ENCODE data around the gene LMX1B.

Gene LMX1B

GRCh38 chr9:126619361-126620135 is 5.8 kb downstream of the LMX1B start:
- no peak for DNase-seq

DNA sequence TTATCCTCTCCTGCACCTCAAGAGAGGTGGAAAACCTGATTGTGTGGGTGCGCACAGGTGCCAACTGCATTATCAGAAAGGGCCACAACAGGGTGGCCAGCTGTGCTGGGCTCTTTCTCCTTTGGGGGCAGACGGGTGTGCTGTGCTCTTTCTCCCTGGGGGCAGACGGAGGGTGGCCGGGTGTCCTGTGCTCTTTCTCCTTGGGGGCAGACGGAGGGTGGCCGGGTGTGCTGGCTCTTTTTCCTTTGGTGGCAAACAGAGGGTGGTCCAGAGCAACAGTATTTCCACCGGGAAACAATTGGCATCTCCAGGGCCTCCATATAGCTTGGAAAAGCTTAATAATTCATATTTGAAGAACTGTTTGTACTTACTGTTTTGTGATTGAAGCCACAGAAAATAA is 6.8 kb downstream of the LMX1B start:
- no peak for DNase-seq

DNA sequence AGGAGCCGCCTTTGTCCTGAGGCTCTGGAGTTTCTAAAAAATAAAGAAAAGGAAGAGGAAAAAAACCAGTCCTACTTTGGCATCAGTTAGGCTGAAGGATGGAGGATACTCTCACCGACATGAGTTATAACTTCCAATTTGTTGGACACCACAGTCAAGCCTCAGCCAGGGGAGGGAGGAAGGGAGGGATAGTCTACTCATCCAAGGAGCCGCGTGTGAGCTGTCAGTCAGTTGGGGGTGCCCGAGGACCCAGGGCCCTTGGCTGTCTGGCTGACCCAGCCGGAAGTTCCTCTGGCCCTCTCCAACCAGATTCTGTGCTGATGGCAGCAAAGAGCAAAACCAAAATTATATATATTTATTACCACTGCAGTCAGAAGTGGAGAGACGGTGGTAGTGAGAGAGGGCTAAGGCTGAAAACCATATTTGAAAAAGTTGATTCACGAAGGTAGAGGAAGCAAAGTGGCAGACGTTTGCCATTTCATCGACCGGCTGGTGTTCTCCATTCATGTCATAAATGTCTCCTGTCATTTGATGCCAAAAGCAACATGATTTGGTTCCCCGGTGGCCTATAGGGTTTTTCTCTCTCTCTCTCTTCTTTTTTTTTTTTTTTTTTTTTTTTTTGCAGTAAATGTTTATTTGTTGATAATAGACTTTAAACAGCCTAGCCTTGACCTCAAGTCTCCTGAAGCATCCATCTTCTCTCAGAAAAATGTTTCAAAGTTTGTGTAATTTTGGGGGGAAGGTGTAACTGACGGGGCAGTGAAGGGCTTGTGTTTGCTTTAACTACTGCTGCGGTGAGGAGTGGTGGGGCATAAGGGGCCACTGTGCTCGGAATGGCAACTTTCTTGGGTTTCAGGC is 7.6 kb downstream of the LMX1B start:
- no peak for DNase-seq

DNA sequence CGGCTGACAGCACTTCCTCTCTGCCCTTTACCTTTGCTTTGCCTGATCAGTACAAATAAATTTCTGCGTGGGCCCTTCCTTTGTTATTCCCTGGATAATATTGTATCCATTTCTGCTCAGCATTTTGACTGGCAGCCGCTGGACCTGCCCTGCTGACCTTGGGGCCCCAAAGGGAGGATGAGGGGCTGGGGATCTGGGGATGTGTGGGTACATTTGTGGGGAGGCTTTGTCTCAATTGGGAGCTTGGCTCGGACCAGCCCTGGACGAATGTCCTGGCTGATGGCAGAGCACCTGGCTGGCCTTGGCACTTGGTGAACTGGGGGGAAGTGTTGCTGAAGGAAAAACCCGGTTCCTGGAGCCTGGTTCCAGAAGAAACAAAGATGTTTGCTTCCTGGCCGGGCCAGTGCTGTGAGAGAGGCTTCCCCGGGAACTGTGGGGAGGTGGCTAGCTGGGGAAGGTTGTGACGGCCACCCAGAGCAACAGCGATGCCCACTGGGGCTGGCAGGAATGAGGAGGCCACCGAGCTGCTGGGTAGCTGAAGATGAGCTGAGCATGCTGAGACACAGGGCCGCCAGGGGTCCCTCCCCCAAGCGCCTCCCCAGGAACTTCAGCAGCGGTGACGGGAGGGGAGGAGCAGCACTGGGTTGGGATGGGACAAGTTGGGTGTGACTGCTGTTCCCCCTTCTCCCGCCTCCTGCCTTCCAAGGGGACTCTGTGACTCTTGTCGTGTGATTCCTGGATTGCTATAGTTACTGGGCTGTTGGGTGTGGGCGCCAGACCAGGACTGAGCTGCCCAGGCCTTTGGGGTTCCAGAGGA is 8.4 kb downstream of the LMX1B start:
- no peak for DNase-seq

DNA sequence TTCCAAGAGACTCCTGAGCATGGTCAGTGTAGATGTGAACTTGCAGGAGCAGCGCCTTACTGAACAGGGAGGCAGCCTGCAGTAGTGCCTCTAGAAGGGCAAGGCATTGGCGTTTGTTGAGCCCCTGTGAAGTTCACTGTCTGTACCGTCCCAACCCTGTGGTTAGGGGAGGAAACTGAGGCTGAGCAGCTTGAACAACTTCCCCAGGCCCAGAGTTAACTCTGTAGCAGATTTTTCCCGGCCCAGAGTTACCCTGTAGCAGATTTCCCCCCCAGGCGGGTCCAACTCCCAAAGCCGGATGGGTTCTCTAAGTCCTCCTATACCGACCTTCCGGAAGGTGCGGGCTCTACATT is 9.6 kb downstream of the LMX1B start:
- DNase-seq = no peak

DNA sequence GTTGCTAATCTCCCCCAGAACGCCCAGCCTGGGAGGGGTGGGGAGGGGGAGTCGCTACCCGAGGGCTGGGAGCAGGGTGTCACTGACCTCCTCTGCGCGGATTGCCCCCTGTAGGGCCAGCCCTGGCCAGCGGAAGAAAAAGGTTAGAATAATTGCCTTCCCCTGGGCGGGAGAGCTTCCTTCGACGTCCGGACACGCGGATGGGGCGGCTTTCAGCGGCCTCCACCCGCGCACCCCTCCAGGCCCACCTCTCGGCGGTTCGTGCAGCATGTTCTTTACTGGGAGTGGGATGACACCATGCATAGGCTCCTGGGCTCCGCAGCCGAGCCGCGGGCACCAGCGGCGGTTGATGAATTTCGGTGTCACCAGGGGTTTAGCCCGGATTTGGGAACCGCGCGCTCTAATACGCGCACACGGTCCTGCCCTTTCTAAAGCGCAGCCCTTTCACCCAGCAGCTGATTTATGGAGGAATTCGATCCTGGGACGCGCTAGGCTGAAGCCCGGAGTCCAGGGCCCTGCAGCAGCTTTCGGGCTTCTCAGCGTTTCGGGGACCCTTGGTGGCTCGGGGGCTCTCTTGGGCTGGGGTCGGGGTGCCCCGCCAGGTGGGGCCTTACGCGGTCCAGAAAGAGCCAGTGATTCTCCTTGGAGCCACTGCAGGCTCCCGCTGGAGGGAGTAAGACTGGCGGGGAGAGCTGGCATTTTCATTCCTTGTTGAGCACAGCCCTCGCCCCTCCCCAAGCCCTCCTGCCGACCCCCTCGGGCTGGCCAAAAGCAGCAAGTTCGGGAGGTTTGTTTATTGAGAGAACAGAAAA is 10.1 kb downstream of the LMX1B start:
- no peak for DNase-seq

DNA sequence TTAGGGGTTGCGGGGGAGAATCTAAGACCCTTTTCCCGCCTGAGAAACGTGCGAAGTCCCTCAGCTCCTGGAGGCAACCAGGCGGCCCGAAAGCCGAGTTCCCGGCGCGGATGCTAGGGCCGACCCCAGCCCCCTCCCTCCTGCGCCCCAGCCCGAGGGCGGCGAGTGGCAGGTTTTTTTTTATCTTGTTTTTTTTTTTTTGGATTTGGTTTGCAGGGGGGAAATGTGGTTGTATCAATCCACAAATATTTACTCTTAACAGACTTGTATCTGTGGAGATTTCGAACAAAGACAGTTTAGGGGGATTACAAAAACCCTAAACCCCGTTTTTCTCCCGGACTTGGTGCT is 10.7 kb downstream of the LMX1B start:
- DNase-seq = no peak

DNA sequence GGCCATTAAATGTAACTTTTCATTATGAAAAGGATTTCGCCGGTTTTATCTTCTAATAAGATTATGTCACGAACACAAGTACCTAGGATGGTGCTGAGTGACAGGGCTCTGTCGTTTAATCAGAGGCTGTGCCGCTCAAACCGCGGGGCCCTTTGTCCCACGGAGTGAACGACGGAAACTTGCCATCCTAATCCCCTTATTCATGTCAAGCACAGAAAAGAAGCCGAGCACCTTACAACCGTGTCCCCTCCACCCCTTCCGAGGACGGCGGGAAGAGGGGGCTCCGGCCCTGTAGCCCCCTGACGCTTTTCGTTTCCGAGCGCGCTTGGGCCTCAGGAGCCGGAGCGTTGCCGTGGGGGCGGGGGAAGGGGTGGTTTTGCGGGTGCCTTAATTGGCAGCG is 11.2 kb downstream of the LMX1B start:
- no peak for DNase-seq

DNA sequence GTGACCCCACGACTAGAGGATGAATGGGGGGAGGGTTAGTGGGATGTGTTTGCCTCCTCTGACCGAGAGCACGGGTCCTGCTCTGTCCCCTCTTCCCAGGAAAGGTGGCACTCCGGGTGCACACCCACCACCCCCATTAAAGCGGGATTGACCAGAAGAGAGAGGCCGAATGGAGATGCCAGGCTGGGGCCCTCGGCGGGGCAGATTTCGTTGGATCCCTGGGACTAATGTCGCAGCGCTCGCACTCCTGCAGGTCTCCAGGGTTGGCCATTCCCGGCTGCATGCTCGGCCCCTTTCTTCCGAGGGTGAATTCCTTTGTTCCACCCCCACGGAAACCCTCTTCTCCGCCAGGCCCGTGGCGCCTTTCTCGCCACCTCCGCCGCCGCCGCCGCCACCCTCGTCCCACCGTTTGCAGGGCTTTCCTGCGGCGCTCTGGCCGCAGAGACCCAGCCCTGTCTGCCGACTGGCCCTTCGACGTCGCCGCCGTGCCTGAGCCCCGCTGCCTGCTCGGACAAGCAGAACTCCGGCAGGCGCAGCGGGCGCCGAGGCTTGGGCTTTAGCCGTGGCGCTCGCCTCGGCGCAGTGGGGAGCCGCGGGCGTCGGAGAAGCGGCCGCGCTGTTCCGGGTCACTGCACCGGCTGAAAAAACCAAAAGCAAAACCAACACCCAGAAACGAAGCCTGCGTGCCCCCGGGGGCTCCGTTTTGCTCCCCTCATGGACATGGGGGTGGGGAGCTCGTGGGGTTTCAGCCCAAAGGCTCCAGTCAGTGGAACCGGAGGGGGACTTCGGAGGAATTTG is 11.8 kb downstream of the LMX1B start:
- no peak for DNase-seq

- no peak for DNase-seq
Measured at GRCh38 chr9:126626127-126626925, 12.6 kb downstream of the LMX1B start.

- no peak for DNase-seq
Measured at GRCh38 chr9:126626926-126627233, 13.2 kb downstream of the LMX1B start.

- no peak for DNase-seq
Measured at GRCh38 chr9:126628146-126628545, 14.4 kb downstream of the LMX1B start.

GRCh38 chr9:126628969-126629674 is 15.4 kb downstream of the LMX1B start:
- DNase-seq = no peak

DNA sequence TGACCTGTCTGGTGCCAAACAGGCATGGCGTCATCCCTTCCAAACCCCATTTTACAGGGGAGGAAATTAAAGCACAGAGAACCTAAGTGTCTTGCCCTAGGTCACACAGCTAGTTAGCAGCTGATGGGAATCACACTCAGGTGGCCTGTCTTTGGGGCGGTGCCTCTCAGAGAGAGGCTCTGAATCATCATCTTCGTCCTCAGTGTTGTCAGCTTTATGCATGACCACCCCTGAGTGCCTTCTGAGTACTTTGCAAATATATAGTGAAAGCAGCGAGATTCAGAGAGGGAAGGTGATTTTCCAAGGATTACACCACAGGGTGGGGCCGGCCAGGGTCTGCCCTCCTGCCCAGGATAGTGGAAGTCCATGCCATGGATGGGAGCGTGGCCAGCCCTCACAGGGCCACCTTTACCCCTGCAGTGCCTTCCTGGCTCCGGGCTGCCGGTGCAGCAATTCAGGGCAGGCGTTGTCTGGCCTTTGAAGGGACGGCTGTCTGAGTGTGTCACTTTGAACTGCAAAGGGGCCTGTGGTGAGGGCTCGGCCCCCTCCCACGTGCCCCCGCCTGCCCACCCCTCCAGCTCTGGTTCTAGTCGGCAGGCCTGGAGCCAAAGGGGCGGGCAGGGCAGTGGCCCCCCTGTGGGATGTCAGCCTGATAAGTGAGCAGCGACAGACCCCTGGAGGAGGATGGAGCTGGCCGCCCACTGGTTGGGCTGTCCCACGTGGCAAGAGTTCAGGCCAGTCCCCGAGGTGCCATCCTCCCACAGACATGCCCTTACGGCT is 16.9 kb downstream of the LMX1B start:
- DNase-seq = no peak

- no peak for DNase-seq
Measured at GRCh38 chr9:126631254-126631653, 17.5 kb downstream of the LMX1B start.

DNA sequence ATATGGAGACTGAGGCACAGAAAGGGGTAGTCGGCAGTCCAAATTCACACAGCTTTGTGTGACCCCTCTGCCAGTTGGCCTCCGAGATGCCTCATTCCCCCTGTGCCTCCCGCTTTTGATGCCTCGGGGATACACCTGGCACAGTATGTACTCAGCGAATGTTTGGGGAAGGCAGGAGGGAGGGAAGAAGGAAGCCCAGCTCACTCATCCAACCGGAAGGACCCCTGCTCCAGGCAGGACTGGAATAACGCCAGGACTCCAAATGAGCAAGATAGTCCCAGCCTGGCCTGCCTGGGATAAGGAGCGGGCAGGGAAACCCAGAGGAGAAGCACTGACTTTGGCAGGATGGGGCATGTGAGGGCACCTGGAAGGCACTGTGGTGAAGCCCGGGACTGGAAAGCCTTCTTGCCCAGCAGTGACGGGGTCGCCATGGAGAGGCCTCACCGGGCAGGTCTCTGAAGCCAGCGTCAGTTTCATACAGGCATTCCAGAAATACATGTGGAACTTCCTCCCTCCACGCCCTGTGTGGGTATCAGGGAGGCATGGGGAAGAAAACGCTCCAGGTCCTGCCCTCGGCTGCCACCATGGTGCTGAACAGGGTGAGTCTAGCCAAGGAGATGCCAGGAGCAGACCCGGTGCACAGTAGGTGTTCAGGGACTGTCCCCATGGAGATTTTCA is 20.3 kb downstream of the LMX1B start:
- DNase-seq = no peak

- no peak for DNase-seq
Measured at GRCh38 chr9:126635061-126635460, 21.3 kb downstream of the LMX1B start.

- no peak for DNase-seq
Measured at GRCh38 chr9:126635661-126636439, 22.1 kb downstream of the LMX1B start.

Measured in NCI-H1092 treated with DMSO at 0.1 percent for 48 hours (cell line).